Measurements from ENCODE around the gene CASP8AP2.
"Not testable (repeated sequence)": the region's sequence is repeated elsewhere in the genome, so short reads cannot be mapped to it uniquely, and the experiment has no call there.

Gene CASP8AP2

DNA sequence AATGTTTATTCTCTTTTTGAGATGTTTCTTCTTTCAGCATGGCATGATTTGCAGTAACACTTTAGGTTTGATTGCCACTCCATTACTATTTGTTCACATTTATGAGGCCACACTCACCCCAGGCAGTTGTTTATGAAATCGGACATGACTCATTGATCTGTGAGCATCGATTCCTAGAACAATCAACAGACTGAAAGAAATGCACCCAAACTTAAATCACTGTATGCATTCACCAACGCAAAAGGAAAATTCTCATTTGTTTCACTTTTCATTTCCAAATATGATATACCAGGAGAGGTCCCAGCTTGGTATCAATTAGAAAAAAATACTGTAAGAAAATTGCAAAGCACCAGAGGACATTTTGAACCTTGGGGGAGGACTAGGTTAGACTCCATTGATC lies 59.2 kb downstream of the CASP8AP2 start:
- no peak for DNase-seq

DNA sequence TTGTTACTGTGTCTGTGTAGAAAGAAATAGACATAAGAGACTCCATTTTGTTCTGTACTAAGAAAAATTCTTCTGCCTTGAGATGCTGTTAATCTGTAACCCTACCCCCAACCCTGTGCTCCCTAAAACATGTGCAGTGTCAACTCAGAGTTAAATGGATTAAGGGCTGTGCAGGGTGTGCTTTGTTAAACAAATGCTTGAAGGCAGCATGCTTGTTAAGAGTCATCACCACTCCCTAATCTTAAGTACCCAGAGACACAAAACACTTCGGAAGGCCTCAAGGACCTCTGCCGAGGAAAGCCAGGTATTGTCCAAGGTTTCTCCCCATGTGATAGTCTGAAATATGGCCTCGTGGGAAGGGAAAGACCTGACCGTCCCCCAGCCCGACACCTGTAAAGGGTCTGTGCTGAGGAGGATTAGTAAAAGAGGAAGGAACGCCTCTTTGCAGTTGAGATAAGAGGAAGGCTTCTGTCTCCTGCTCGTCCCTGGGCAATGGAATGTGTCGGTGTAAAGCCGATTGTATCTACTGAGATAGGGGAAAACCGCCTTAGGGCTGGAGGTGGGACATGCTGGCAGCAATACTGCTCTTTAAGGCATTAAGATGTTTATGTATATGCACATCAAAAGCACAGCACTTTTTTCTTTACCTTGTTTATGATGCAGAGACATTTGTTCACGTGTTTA lies 61.3 kb downstream of the CASP8AP2 start:
- not testable (repeated sequence) for DNase-seq

DNA sequence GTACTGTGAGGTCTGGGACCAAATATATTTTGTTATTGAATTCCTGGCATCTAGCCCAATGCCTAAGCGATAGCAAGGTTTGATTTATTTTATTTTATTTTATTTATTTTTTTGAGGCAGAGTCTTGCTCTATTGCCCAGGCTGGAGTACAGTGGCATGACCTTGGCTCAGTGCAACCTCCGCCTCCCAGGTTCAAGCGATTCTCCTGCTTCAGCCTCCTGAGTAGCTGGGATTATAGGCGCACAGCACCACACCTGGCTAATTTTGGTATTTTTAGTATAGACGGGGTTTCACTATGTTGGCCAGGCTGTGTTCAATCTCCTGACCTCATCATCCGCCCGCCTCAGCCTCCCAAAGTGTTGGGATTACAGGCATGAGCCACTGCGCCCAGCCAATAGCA lies 62.9 kb downstream of the CASP8AP2 start:
- DNase-seq: not testable (repeated sequence)

DNA sequence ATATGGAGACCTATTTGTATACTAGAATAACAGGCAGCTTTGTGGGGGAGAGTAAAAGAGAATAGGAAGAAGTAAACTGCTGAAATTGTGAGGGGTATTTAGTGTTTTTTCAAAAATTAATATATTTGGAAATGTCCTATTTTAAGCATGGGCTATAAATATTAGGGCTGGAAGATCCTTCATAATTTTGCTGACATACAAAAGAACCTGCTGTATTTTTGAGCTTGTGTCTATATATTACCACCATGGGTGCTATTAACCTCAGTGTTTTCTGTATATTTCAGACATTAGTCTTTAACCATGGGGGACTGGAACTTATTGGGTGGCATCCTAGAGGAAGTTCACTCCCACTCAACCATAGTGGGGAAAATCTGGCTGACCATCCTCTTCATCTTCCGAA lies 64.5 kb downstream of the CASP8AP2 start, which contains the start of gene GJA10:
TSS of gene GJA10 (plus strand) at position 301 of the 400 bp plus-strand sequence. CDS start at position 301, 0 bp downstream.
- DNase-seq: no peak

DNA sequence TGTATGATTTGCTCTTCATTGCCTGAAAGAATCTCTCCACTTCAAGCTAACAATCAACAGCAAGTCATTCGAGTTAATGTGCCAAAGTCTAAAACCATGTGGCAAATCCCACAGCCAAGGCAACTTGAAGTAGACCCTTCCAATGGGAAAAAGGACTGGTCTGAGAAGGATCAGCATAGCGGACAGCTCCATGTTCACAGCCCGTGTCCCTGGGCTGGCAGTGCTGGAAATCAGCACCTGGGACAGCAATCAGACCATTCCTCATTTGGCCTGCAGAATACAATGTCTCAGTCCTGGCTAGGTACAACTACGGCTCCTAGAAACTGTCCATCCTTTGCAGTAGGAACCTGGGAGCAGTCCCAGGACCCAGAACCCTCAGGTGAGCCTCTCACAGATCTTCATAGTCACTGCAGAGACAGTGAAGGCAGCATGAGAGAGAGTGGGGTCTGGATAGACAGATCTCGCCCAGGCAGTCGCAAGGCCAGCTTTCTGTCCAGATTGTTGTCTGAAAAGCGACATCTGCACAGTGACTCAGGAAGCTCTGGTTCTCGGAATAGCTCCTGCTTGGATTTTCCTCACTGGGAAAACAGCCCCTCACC lies 65.7 kb downstream of the CASP8AP2 start:
- DNase-seq: no peak

DNA sequence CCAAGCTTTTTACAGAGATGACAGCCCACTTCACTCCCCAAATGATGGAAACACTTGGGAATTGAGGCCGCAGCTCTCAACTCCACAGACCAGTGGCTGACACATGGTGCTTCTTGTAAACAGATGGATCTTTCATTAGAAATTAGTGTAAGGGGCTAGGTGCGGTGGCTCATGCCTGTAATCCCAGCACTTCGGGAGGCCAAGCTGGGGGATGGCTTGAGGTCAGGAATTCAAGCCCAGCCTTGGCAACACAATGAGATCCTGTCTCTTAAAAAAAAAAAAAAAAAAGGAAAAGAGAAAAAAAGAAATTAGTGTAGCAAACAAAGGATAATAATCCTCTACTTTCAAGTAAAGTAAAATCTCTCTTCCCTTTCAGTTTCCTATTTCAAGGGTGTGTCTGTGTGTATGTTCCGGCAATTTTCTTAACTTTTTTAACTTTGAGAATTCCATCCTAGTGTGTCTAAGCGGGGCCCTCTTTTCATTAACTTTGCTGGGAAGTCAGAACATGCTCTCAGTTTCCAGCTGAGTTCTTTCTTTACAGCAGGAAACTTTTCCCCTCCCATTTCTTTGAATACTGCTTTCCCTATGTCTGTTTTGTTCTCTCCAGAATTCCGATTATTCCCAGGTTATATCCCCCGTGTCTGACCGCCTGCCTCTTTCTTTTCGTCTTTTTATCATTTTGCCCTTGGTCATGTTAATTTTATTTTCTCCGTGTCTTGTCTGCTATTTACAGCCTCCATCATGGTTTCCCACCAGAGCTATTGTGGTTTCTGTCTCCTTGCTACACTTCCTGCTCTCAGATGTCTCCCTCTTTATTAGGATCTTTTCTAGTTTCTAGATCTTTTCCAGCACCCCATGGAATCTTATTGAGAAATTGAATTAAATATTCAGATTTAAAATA lies 80.6 kb downstream of the CASP8AP2 start:
- not testable (repeated sequence) for DNase-seq

DNA sequence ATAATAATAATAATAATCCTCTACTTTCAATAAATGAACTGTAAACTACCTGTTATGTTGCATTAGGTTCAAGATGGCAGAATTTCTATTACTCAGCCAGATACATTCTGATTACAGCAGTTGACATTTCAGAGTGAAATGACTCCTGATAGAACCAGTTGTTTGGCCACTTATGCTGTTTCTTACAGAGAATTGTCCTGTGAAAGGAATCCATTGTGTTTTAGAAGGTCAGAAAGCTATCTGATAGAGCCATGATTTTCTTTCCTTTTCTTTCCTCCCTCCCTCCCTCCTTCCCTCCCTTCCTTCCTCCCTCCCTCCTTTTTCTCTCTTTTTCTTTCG lies 81.2 kb downstream of the CASP8AP2 start:
- no peak for DNase-seq

DNA sequence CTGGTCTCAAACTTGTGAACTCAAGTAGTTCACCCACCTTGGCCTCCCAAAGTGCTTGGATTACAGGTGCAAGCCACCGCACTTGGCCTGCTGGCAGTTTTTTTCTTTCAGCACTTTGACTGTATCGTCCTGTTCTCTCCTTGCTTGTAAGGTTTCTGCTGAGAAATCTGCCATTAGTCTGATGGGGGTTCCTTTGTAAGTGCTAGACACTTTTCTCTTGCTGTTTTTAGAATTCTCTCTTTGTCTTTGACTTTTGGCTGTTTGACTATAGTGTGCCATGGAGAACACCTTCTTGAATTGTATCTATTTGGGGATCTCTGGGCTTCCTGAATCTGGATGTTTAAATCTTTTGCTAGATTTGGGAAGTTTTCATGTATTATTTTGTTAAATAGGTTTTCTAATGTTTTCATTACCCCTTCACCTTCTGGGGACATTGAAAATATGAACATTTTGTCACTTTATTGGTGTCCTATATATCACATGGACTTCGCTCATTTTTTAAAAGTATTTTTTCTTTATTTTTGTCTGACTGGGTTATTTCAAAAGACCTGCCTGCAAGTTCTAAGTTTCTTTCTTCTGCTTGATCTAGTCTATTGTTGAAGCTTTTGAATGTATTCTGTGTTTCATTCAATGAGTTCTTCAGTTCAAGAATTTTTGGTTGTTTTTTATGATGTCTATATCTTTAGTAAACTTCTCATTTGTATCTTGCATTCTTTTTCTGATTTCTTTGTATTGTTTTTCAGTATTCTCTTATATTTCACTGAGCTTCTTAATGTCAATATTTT lies 86.6 kb downstream of the CASP8AP2 start:
- DNase-seq: no peak

DNA sequence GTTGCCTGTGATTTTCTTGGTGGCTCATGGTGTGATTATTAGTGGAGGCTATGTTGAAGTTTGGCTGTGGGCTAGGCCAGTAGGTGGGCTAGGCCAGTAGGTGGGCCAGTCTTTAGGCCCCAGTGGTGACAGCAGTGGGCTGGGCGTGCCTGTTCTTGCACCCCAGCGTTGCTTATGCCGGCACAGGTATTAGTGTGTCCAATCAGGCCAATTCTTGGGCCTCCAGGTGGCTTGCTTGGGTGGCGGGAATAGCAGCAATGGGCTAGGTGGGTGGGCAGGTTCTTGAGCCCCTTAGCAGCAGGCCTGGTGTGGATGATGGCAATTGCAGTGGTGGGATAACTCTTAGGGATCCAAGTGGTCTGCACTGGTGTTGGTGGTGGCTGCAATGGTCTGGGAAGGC lies 87.5 kb downstream of the CASP8AP2 start:
- no peak for DNase-seq

DNA sequence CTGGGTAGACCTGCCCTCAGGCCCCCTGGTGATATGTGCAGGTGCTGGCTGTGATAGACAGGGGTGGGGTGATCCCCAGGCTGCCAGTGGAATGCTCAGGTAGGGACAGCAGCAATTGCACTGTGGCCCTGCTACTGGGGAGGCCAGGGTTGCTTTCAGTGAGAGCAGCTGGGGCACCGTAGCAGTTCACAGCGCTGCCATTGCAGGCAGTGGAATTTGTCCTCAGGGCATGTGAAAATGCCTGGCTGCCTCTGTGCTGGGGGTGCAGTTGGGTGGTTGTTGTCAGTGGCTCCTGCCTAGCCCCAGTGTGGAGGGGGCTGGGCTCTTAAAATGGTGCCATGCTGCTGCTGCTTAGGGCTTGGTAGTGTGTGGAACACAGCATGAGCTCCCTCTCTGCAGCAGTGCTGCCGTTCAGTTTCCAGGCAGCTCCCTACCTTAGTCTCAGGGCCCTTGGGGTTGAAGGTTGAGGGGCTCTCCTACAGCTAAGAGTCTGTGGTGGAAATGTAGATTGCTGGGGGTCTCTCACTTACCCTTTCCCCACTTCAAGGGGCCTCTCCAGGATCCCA lies 88.2 kb downstream of the CASP8AP2 start:
- DNase-seq: no peak
